ENCODE results near the gene INTS4.
"Not testable (repeated sequence)": the region's sequence is repeated elsewhere in the genome, so short reads cannot be mapped to it uniquely, and the experiment has no call there.

Gene INTS4, protein sequence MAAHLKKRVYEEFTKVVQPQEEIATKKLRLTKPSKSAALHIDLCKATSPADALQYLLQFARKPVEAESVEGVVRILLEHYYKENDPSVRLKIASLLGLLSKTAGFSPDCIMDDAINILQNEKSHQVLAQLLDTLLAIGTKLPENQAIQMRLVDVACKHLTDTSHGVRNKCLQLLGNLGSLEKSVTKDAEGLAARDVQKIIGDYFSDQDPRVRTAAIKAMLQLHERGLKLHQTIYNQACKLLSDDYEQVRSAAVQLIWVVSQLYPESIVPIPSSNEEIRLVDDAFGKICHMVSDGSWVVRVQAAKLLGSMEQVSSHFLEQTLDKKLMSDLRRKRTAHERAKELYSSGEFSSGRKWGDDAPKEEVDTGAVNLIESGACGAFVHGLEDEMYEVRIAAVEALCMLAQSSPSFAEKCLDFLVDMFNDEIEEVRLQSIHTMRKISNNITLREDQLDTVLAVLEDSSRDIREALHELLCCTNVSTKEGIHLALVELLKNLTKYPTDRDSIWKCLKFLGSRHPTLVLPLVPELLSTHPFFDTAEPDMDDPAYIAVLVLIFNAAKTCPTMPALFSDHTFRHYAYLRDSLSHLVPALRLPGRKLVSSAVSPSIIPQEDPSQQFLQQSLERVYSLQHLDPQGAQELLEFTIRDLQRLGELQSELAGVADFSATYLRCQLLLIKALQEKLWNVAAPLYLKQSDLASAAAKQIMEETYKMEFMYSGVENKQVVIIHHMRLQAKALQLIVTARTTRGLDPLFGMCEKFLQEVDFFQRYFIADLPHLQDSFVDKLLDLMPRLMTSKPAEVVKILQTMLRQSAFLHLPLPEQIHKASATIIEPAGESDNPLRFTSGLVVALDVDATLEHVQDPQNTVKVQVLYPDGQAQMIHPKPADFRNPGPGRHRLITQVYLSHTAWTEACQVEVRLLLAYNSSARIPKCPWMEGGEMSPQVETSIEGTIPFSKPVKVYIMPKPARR

DNA sequence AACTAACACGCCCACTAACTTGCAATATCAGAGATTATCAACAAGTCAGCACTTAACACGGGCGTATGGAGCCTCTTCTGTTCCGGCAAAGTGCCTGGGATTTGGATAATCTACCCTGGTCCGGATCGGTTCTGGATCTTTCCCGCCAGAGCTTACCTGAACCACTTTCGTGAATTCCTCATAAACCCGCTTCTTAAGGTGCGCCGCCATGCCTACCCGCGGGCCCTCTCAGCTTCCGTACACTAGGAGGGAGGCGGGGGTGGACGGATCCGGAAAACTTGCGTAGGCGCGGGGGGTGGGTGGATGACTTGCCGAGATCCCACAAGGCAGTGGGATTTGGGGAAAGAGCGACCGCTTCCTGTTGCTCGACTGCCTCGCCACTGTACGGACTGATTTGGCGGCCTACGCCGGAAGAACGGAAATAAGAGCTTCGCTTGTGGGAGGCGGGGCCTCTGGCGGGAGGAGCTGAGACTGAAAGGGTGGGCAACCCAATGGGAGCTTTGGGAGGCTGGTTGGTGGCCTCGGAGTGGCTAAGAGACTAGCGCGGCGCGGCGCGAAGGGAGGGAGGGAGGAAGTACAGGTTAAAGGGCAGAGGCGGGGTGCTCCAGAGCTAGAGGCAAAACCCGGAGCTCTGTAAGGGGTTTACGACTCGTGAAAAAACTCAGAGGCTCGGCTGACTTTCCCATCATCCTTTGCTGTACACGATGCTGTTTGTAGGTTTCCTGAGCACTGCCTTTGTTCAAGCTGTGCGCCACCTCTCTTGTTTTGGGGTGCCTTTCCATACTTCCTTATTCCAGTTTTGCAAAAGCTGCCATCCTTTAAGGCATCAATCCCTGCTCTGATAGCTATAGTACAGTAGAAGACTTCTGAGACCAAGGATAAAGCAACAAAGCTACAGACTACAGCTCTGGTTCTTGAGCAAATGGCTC lies at the start of gene INTS4:
Gene INTS4 (minus strand): TSS at position 235 of the 929 bp plus-strand sequence. CDS start 25 bp downstream, at position 210.
- DNase-seq = peak; percentile 98

DNA sequence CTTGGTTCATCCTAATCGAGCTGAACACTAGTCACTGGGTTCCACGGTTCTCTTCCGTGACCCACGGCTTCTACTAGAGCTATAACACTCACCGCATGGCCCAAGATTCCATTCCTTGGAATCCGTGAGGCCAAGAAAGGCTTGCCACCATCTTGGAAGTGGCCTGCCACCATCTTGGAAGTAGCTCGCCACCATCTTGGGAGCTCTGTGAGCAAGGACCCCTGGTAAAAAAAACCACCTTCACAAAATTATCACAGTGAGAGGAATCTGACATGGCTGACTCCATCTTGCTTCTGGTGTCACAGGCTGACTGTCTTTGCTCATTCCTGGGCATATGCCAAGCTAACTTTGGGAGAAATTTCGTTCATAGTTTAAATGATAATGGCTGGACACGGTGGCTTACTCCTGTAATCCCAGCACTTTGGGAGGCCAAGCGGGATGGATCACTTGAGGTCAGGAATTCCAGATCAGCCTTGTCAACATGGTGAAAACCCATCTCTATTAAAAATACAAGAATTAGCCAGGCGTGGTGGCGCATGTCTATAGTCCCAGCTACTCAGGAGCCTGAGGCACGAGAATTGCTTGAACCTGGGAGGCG lies 47.5 kb upstream of the INTS4 start:
- DNase-seq = no peak

DNA sequence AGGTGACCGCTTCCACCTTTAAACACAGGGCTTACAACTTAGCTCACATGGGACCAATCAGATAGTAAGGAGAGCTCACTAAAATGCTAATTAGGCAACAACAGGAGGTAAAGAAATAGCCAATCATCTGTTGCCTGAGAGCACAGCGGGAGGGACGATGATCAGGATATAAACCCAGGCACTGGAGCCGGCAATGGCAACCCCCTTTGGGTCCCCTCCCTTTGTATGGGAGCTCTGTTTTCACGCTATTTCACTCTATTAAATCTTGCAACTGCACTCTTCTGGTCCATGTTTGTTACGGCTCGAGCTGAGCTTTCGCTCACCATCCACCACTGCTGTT lies 46.9 kb upstream of the INTS4 start:
- DNase-seq = not testable (repeated sequence)

DNA sequence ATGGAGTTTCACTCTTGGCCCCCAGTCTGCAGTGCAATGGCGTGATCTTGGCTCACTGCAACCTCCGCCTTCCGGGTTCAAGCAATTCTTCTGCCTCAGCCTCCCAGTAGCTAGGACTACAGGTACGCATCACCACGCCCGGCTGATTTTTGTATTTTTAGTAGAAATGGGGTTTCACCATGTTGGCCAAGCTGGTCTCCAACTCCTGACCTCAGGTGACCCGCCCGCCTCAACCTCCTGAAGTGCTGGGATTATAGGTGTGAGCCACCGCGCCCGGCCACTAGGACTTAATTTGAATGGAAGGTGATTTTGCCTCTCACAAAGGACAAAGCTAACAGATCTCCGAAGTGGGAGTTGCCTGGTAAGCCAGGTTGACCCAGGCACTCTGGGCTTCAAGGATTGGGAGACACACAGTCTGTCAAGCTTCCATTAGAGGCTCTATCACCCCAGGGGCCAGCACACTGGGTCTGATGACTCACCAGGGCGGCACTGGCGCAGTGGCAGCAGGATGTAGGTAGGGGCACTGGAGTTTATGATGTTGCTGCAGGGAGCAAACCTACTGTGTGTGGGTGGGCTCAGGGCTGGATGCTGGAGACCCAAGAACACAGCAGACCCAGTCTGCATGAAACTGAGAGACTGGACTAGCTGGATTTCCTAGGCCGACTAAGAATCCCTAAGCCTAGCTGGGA lies 46.4 kb upstream of the INTS4 start:
- no peak for DNase-seq

DNA sequence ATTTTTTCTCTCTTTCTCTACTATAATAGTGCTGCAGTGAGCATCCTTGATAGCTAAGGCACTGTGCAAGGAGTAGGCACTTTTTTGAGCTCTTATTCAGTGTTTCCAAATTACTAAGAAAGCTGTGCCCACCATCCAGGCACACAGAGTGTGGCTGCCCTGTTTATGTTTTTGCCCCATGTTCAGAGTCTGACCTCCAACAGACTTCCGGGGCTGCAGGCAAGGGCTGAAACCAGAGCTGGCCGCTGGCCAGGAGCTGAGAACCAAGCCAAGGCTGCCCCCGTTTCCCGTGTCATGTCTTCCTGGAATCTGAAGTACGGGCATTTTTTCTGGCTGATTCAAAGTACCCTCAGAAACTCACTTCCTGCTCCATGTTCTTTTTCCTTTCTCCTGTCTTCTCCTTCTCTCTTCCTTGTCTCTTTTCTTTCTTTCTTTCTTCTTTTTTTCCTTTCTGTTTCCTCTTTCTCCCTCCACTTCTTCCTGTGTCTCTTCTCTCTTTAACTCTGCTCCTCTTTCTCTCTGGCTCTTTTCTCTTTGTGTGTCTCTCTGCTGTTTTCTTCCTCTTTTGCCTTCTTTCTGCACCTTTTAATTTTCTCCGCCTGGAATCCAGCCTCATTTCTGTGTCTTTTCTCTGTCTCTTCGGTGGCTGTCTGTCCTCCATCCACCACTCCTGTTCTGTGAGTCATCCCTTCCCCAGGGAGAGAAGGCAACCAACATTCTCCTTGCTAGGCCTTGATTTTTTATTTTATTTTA lies 45.6 kb upstream of the INTS4 start:
- no peak for DNase-seq

DNA sequence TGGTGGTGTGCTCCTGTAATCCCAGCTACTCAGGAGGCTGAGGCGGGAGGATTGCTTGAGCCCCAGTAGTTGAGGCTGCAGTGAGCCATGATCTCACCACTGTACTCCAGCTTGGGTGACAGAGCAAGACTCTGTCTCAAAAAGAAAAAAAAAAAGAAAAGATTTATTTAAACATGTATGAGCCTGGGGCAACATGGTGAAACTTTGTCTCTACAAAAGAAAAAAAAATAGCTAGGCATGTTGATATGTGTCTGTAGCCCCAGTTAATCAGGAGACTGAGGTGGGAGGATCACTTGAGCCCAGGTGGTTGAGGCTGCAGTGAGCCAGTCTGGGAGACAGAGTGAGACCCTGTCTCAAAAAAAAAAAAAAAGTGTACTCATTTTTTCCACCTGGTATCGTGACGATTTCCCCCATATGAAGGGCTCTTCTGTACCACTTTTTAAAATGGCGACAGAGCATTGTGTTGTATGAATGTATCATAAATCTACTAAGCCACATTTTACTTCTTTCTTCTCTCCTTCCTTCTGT lies 45.0 kb upstream of the INTS4 start:
- no peak for DNase-seq

DNA sequence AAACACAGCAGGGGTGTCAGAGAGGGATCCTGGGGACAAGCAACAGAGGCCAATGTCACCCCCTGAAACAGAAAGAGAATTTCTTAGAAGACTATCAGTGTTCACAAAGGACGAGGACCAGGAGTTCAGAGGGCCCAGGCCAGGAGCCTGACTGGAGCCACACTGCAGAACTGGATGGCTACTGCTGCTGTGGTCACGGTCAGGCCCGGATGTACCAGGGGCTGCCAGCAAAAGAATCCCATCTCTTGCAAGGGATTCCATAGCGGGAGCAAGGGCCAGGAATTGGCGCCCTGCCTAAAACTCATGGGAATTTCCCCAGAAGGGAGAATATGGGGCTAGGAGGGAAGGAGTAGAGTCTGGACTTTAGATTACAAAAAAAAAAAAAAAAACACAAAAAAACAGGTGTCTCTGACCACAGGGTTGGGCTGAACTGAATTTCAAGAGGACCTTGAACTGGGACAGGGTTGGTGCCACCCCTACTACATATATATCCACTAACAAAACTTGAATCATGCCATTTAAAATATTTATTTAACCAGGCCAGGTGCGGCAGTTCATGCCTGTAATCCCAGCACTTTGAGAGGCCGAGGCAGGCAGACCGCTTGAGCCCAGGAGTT lies 44.3 kb upstream of the INTS4 start:
- no peak for DNase-seq

DNA sequence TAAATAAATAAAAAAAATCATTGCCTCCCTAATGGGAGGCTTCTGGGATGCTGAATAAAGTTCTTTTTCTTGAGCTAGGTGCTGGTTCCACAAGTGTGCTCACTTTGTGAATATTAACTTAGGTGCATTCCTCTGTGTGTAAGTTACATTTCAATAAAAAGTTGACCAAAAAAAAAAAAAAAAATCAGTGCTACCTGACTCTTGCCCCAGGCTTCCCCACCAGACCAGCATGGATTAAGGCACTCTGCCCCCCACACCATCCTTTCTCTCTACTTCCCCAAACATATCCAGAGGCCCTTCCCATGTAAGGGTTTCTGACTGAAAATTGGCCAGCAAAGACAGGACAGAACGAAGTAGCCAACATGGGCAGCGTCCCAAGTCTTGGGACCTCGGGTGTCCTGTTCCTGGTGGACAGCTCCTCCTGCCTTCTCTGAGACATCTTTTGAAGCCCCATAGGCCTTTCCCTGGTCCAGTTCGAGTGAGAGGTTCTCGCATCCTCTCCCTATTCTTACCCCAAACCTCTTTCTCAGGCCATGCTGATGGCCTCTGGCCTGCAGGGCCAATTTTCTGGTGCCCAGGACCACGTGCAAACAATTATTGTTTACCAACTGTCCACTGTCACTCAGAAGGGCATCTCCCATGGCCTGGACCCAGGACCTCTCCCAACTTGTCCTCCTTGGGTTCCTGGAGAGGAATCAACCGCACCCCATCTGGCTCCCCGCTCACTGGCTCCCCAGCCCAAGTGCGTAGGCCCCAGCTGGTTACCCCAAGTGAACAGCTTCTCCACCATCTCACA lies 43.6 kb upstream of the INTS4 start:
- DNase-seq = no peak

DNA sequence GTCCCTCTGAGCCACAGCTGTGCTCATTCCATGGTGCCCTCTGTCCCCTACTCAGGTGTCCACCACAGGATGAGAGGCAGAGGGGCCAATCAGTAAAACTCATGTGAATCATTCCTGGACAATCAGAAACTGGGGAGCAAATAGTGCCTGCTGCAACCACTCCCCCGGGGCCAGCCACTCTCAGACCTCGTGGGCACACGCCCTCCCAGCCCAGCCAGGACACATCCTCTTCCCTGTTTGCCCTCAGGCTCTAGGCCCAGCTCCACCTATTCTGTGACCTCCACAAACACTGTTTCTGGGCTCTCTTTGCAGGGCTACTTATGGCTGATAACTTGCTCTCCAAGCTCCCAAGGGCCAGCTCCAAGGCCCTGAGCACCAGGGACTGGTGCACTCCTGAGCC lies 42.6 kb upstream of the INTS4 start:
- DNase-seq = no peak

DNA sequence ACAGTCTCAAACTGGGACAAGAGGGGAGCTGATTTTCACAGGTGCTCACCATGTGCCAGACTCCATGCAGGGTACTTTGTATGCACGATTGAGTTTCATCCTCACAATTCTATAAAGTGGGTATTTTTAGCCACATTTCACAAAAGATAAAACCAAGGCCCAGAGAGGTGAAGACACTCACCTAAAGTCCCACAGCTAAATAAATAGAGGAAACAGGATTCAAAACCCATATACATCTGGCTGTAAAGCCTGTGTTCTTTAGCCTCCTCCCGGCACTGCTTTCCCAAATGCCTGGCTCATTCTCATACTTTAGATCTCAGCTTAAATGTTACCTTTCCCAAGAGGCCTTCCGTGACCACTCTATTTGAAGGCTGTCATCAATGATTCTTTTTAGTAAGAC lies 41.8 kb upstream of the INTS4 start:
- no peak for DNase-seq

DNA sequence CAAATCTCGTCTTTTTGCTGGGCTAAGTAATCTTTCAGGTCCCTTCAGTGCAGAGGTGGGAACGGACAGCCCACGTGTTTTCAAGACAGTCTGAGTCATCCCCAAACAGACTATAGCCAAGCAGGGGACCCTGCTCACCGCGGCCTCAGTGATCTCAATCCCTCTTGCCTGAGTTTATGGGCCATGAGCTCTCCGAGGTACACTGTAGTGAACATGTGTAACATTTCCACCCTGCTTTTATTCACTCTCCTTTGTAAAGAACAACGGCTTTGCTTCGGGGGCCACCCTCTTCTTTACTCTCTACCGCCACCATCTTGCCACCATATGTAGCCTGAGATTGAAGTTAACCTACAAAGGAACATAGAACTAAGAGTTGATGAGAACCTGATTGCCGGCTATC lies 40.2 kb upstream of the INTS4 start:
- no peak for DNase-seq

DNA sequence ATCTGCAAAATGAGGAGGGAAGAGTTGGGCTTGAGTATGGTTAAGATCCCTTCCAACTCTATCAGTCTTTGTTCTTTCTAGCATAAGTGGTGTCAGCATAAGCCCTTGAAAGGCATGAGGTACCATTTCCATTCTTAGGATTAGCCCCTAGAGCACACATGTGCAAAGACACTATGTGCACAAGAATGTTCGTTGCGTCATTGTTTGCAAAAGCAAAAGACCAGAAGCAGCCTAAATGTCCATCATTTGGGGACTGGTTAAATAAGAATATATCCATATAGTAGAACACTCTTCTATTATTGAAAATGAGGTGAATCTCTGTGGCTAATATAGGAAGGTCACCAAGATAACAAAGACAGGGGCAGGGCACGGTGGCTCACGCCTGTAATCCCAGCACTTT lies 38.6 kb upstream of the INTS4 start:
- DNase-seq = no peak

DNA sequence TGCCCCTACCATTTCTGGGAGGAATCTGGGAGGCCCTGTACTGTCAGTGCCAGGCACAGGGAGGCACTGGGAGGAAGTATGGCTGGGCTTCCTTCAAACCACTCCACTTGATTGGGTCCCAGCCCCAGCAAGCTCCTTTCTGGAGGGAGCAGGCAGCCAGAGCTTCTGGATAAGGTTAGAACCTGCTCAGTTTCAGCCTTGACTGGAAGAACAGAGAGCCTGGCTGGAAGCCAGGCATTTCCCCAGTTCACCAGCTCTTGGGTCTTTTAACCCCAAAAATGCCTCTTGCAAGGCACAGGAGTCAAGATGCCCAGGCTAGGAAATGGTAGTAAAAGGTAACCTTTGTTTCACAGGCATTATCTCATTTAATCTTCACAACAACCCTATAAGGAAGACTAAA lies 37.6 kb upstream of the INTS4 start:
- DNase-seq = no peak

DNA sequence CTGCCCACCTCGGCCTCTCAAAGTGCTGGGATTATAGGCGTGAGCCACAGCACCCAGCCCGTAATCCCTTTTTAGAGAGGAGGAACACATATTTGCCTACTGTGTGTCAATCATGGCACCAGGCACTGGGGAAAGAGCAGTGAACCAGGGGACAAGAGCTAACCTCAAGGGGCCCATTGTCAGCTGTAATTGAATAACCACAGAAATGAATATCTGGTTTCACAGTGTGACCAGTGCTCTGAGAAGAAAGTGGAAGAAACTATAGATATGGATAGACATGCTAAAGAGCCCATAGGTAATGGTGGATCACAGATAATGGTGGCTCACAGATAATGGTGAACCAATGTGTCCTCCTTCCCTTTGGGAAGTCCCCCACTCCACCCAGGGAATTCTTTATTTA lies 37.2 kb upstream of the INTS4 start:
- DNase-seq = no peak

DNA sequence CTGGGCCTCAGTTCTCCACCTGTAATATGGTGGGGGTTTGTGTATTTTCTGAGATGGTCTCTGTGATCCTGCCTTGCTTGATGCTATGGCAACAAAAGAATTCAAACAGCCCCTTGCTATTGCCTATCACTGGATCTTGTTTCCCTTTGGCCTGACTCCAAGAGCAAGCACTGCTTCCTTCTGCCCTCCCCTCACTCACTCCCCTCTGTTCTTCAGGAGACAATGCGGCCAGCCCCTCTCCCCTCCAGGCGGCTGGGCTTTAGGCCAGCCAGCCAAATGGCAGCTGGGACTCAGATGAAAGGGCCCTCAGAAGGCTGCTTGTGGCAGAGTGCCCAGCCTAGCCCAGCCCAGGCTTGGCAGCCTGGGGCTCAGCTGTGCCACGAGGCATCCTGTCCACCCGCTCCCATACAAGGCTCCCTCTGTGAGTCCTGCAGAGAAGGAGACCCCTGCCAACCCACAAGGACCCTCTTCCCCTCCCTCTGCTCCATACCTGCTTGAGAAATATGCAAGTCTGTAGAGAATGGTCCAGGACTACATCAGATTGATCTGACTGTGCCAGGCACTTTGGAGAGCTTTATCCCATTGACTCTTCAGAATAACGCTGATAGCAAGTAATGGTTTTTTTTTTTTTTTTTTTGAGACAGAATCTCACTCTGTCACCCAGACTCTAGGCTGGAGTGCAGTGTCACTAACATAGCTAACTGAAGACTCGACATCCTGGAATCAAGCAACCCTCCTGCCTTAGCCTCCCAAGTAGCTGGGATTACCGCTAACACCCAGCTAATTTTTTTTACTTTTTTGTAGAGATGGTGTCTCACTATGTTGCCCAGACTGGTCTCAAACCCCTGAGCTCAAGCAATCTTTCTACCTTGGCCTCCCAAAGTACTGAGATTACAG lies 36.2 kb upstream of the INTS4 start:
- no peak for DNase-seq

DNA sequence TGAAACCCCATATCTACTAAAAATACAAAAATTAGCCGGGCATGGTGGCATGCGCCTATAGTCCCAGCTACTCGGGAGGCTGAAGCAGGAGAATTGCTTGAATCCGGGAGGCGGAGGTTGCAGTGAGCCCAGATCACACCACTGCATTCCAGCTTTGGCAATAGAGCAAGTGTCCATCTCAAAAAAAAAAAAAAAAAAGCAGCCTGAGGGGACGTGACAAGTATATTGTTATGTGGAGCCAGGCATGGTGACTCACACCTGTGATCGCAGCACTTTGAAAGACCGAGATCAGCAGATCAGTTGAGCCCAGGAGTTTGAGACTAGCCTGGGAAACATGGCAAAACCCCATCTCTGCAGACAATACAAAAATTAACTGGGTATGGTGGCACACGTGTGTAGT lies 34.0 kb upstream of the INTS4 start:
- not testable (repeated sequence) for DNase-seq

DNA sequence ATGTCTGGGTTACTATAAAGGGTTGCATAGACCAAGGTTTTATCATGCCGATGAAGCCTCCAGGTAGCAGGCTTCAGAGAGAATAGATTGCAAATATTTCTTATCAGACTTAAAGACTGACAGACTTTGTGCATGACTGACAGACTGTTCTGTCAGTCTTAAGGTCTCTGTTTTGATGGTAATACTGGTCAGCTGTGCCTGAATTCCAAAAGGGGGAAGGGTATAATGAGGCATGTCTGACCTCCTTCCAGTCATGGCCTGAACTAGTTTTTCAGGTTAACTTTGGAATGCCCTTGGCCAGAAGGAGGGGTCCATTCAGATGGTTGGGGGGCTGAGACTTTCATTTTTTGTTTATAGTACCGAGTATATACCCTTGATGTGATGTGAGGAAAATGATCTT lies 33.3 kb upstream of the INTS4 start:
- DNase-seq = no peak

DNA sequence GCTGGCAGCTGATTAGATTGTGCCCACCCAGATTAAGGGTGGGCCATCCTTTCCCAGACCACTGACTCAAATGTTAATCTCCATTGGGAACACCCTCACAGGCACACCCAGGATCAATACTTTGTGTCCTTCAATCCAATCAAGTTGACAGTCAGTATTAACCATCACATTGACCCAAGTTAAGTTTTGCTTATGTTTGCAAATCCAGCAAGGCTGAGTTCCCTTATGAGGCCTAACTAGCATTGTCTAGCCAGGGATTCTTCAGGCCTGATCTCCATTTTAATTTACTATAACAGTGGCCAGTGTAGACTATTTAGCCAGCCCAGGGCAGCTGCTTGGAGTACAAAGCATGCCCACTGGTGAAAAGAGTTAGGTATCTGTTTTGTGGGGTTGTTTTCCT lies 30.9 kb upstream of the INTS4 start:
- DNase-seq = no peak
